AG04450 (cell line): Measurements from ENCODE around the gene TTLL11. TPM values are rescaled to one million over a fixed set of nuclear protein-coding genes. Genes with fewer than 3 reads are reported as not detected.

ENCODE experiments used
- CTCF ChIA-PET: fragments of 300-600, 350-600 bp; formaldehyde crosslinking; extraction: SDS; loops from one replicate; lab custom pipeline; 2022; ENCODE audit warnings: antibody characterized with exemption, inconsistent platforms; lab: Charles Lee
- POLR2A ChIA-PET: fragments of 350-600 bp; formaldehyde crosslinking; extraction: SDS; loops from one replicate; lab custom pipeline; 2021; ENCODE audit warnings: antibody characterized with exemption, inconsistent platforms; lab: Yijun Ruan, JAX
- DNase-seq: peaks from one replicate; pipeline ENCODE4 v3.0.0-alpha.2; 2011; ENCODE audit warnings: low read depth, low spot score
- H3K27ac ChIP-seq: one replicate; pipeline ENCODE4 v1.5.1; 2012; ENCODE audit warnings: low read depth, low read length, control low read depth
- H3K27me3 ChIP-seq: one replicate; pipeline ENCODE4 v1.6.0; 2012; ENCODE audit warnings: low read length; ENCODE audit not compliant: control insufficient read depth, insufficient read depth
- H3K4me3 ChIP-seq: 2 replicates; pipeline ENCODE4 v1.5.1; 2011; ENCODE audit warnings: mild to moderate bottlenecking, low read depth, low read length, control low read depth
- H3K9me3 ChIP-seq: 2 replicates; pipeline ENCODE4 v1.5.1; 2012; ENCODE audit warnings: low read length; ENCODE audit not compliant: control insufficient read depth, insufficient read depth
- CTCF ChIP-seq: IDR thresholded peaks from 2 replicates; pipeline ENCODE4 v1.5.1; 2011; ENCODE audit warnings: low read depth, low read length, control low read depth, inconsistent platforms
- polyA plus RNA-seq: library from polyadenylated mRNA; depleted of rRNA; stranded (reverse); fragments of >200 nt; gene quantifications from 2 replicates; pipeline ENCODE4 v1.2.3, GENCODE V29; 2011

TTLL11 gene
- polyA plus RNA-seq, 1 experiment = 4.6 TPM

DNA sequence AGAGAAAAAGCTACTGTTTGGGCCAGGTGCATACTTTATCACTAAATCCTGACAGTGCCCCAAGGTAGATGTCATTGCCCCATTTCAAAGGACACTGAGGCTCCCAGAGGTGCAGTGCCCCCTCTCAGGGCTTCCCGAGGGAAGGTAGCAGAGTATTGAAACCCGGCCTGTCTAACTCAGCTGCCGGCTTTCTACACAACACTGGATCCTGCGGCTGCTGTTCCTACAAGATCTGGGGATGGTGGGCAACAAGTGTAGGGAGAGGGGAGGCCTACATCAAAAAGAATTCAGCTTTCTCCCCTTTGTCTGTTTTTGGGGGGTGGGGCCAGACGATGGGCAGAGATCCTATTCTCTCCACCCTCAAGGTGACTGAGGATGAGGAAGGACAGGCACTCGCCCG lies 240.9 kb downstream of the TTLL11 start:
- Histone ChIP-seq H3K4me3 (no peak overlapping the region), H3K9me3 (no peaks in the 10 kb centered on the region), H3K27me3 (peaks cover 2% of the 10 kb centered on the region), H3K27ac (no peak overlapping the region)
- POLR2A ChIA-PET = no interaction called here
- DNase-seq = no peak
- CTCF ChIA-PET = no interaction called here
- TF ChIP-seq CTCF = no peak

DNA sequence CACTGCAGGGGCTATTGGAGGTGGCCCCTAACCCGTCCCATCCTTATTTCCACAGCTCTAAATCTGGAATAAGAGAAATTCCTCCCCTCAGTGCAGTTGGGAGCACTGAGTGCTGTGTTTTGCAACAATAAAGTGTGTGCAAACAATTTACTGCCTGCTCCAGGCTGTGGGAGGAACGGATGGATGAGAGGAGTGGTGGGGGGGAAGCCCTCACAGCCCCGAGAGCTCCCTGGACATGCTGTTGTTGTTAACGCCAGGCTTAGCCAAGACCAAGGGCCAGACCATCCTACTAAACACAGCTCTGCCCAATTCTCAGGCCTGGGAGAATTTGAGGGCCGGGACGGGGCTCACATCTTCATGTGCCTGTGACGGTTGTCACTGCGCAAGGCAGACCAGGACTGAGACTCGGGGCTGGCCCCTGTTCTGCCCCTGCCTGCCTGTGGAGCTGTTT lies 241.4 kb downstream of the TTLL11 start:
- POLR2A ChIA-PET = no interaction called here
- DNase-seq = no peak
- no peak overlapping the region for H3K27ac ChIP-seq
- peaks cover 2% of the 10 kb centered on the region for H3K27me3 ChIP-seq
- no peak for TF ChIP-seq CTCF
- no peaks in the 10 kb centered on the region; the same call in 1 of the 2 replicates for H3K9me3 ChIP-seq
- CTCF ChIA-PET = no interaction called here
- H3K4me3 ChIP-seq = no peak overlapping the region

DNA sequence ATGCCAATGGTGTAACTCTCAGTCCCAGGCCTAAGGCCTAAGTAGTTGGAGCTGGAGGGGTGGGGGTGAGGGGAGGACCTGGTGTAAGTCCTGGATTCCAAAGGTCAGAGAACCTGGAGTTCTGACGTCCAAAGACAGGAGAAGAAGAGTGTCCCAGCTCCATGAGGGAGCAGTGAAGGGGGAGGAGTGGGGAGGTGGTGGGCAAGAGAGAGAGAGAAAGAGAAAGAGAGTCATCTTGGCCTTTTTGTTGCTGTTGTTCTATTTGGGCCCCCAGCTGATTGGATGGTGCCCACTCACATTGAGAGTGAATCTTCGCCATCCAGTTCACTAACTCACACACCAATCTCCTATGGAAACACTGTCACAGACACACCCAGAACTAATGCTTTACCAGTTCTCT lies 242.7 kb downstream of the TTLL11 start:
- no peak for TF ChIP-seq CTCF
- CTCF ChIA-PET = no interaction called here

GRCh38 chr9:121849554-121849953 lies 243.6 kb downstream of the TTLL11 start:
- TF ChIP-seq CTCF = no peak
- POLR2A ChIA-PET = no interaction called here

More for the DNA sequence above, 242.7 kb downstream of the TTLL11 start:
- H3K4me3 ChIP-seq = no peak overlapping the region
- no peak overlapping the region for H3K27ac ChIP-seq
- H3K9me3 ChIP-seq = no peaks in the 10 kb centered on the region; the same call in 1 of the 2 replicates
- no peaks in the 10 kb centered on the region for H3K27me3 ChIP-seq
- POLR2A ChIA-PET = no interaction called here
- no peak for DNase-seq

GRCh38 chr9:121844562-121844961 lies 248.5 kb downstream of the TTLL11 start:
- TF ChIP-seq CTCF = no peak
- no peak for DNase-seq
- Histone ChIP-seq H3K27ac (no peak overlapping the region), H3K27me3 (no peaks in the 10 kb centered on the region), H3K9me3 (no peaks in the 10 kb centered on the region; the same call in 1 of the 2 replicates), H3K4me3 (no peak overlapping the region)
- ChIA-PET CTCF (no interaction called here), POLR2A (no interaction called here)

More at GRCh38 chr9:121849554-121849953, 243.6 kb downstream of the TTLL11 start:
- H3K27ac ChIP-seq = no peak overlapping the region
- DNase-seq = no peak
- no peaks in the 10 kb centered on the region; the same call in 1 of the 2 replicates for H3K9me3 ChIP-seq
- H3K4me3 ChIP-seq = no peak overlapping the region
- no peaks in the 10 kb centered on the region for H3K27me3 ChIP-seq
- CTCF ChIA-PET = no interaction called here
